HepG2 (cell line): ENCODE data around the gene DLG3. TPM values are rescaled to one million over a fixed set of nuclear protein-coding genes. Genes with fewer than 3 reads are reported as not detected.

Experiments used
- MAFK ChIP-seq, 2 experiments: IDR thresholded peaks in 1 of 2; conservative IDR thresholded peaks in 1 of 2; 2 replicates each; pipeline ENCODE4 v1.6.1; 2011; ENCODE audit warnings: improper control_type of control experiment in 2 of 2, low read length in 2 of 2
- MAZ ChIP-seq, 2 experiments: sonication (generic) in 1 of 2; formaldehyde crosslinking in 1 of 2; IDR thresholded peaks; 2 replicates each; pipeline versions ENCODE4 v1.5.0 to v1.6.1; 2012 to 2020; ENCODE audit warnings: low read depth in 2 of 2, mild to moderate bottlenecking in 2 of 2, borderline replicate concordance in 1 of 2, improper control_type of control experiment in 1 of 2, low read length in 1 of 2, missing genetic modification reagents in 1 of 2, moderate library complexity in 1 of 2
- NFATC3 ChIP-seq: sonication (generic); formaldehyde crosslinking; IDR thresholded peaks from 2 replicates; pipeline ENCODE4 v1.5.1; 2020; ENCODE audit warnings: mild to moderate bottlenecking, missing genetic modification reagents
- RXRA ChIP-seq: sonication (generic); formaldehyde crosslinking; IDR thresholded peaks from 2 replicates; pipeline ENCODE4 v1.5.1; 2020; ENCODE audit warnings: missing genetic modification reagents
- SP1 ChIP-seq, 2 experiments: fragments of 450-650 bp in 1 of 2; sonication (generic) in 1 of 2; formaldehyde crosslinking in 1 of 2; IDR thresholded peaks; 2 replicates each; pipeline versions ENCODE4 v1.4.0 to v1.6.1; 2016 to 2020; ENCODE audit warnings: missing genetic modification reagents in 1 of 2
- ZNF180 ChIP-seq: sonication (generic); formaldehyde crosslinking; IDR thresholded peaks from 2 replicates; pipeline ENCODE4 v1.4.0; 2020; ENCODE audit warnings: low read depth, missing genetic modification reagents, borderline replicate concordance
- polyA plus RNA-seq, 8 experiments: library from polyadenylated mRNA; depleted of rRNA in 3 of 8; stranded (reverse) in 7 of 8; unstranded in 1 of 8; fragments of >200 nt; fragmentation: Illumina TruSeq in 4 of 8; extraction: Trizol in 4 of 8; gene quantifications; 2 replicates each; pipeline versions ENCODE4 v1.2.1 to v1.2.3, GENCODE V29; 2011 to 2016; ENCODE audit warnings: low read depth in 4 of 8, missing spikeins in 1 of 8, mixed read lengths in 1 of 8; ENCODE audit not compliant: insufficient read depth in 1 of 8
- total RNA-seq, 5 experiments: library from RNA; depleted of rRNA; stranded (reverse); fragments of >200 nt; fragmentation: Illumina TruSeq; extraction: Trizol; gene quantifications; 2 replicates each; pipeline ENCODE4 v1.2.3, GENCODE V29; 2016; ENCODE audit warnings: low read depth in 1 of 5
- TF ChIP-seq, protein P1 (sequence below): IDR thresholded peaks from 2 replicates; pipeline ENCODE4 v1.6.1; 2016; ENCODE audit warnings: missing compliant biosample characterization, missing genetic modification reagents, borderline replicate concordance
- TF ChIP-seq, protein P2 (sequence below): IDR thresholded peaks from 2 replicates; pipeline ENCODE4 v1.6.1; 2018; ENCODE audit warnings: missing genetic modification reagents
- TF ChIP-seq, protein P3 (sequence below): IDR thresholded peaks from 2 replicates; pipeline ENCODE4 v1.6.1; 2016; ENCODE audit warnings: low read depth, borderline replicate concordance
- TF ChIP-seq, protein P4 (sequence below): sonication (generic); formaldehyde crosslinking; IDR thresholded peaks from 2 replicates; pipeline ENCODE4 v1.4.0; 2020; ENCODE audit warnings: mild to moderate bottlenecking, missing genetic modification reagents
- TF ChIP-seq, protein P5 (sequence below): sonication (generic); formaldehyde crosslinking; IDR thresholded peaks from 2 replicates; pipeline ENCODE4 v1.5.0; 2020; ENCODE audit warnings: mild to moderate bottlenecking, missing genetic modification reagents, borderline replicate concordance
- TF ChIP-seq, protein P6 (sequence below): sonication (generic); formaldehyde crosslinking; IDR thresholded peaks from 2 replicates; pipeline ENCODE4 v1.4.0; 2020; ENCODE audit warnings: mild to moderate bottlenecking, low read depth, missing genetic modification reagents

Gene DLG3
- total and polyA plus RNA-seq, 2 of the 13 experiments (the other 11 are each of a cell fraction or from before 2014, with no cell fraction given): 9.9 to 19.4 TPM

DNA sequence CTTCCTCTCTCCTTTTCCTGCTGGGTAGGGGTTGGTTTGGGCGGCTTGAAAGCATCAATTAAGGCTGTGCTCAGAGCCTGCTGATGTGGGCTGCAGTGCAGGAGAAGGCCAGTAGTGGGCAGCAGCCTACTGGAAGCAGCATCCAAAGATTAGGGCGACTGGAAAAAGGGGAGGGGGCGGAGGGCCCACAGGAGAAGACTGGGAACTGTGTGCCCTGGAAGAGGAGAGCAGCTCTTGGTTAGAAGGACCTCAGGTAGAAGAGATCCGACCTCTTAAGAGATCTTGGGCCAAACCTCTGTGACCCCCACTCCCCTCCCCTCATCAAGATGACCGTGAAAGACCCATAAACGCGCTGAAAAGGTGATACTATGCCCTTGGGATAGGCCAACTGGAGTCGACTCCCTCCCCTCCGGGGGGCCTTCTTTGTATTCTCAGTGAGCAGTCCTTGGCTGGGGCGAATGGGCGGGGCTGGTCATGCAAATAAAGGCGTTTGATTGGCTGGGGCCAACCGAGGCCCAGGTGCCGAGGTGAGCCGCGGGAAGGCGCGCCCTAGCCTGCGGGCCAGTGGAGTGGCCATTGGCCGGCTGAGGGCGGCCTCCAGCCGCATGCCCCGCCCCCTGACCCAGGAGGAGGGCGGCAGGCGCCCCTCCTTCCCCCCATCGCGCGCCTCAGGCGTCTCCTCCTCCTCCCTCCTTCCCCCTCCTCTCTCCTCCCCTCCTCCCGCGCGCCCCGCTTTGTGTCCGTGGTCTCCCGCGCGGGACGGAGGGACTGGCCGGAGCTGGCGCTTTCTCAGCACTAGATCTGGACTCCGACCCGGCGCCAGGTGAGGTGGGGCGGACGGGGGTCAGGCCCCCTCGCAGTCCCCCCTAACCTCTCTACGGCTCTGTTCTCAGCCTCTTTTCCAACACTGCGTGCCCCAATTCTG is 10.1 kb downstream of the DLG3 start (continued):
- TF ChIP-seq MAZ (IDR thresholded peaks at IDR 0.05; ENCODE audit: borderline replicate concordance, low read depth, low read length) (peak; percentile 26; the same call in 1 of the 2 replicates), MAZ (CRISPR knock-in tag; IDR thresholded peaks at IDR 0.05; ENCODE audit: low read depth) (no peak), NFATC3 (CRISPR knock-in tag) (no peak), ZNF180 (CRISPR knock-in tag) (no peak), MAFK (conservative IDR thresholded peaks at IDR 0.05 in 1 of 2, IDR thresholded peaks at IDR 0.05 in 1 of 2; ENCODE audit: low read length in 2 of 2) (no peak), SP1 (IDR thresholded peaks at IDR 0.05) (no peak), SP1 (CRISPR knock-in tag; IDR thresholded peaks at IDR 0.05) (peak; percentile 24; the same call in 1 of the 2 replicates), RXRA (no peak)
- TF ChIP-seq, protein P1, sequence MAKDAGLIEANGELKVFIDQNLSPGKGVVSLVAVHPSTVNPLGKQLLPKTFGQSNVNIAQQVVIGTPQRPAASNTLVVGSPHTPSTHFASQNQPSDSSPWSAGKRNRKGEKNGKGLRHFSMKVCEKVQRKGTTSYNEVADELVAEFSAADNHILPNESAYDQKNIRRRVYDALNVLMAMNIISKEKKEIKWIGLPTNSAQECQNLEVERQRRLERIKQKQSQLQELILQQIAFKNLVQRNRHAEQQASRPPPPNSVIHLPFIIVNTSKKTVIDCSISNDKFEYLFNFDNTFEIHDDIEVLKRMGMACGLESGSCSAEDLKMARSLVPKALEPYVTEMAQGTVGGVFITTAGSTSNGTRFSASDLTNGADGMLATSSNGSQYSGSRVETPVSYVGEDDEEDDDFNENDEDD (CRISPR knock-in tag): 0 out of 2 replicates have a peak, but pooled peaks have one; percentile 38
- TF ChIP-seq, protein P2, sequence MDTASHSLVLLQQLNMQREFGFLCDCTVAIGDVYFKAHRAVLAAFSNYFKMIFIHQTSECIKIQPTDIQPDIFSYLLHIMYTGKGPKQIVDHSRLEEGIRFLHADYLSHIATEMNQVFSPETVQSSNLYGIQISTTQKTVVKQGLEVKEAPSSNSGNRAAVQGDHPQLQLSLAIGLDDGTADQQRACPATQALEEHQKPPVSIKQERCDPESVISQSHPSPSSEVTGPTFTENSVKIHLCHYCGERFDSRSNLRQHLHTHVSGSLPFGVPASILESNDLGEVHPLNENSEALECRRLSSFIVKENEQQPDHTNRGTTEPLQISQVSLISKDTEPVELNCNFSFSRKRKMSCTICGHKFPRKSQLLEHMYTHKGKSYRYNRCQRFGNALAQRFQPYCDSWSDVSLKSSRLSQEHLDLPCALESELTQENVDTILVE (CRISPR knock-in tag): no peak
- TF ChIP-seq, protein P3, sequence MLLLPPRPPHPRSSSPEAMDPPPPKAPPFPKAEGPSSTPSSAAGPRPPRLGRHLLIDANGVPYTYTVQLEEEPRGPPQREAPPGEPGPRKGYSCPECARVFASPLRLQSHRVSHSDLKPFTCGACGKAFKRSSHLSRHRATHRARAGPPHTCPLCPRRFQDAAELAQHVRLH (CRISPR knock-in tag): no peak
- TF ChIP-seq, protein P4, sequence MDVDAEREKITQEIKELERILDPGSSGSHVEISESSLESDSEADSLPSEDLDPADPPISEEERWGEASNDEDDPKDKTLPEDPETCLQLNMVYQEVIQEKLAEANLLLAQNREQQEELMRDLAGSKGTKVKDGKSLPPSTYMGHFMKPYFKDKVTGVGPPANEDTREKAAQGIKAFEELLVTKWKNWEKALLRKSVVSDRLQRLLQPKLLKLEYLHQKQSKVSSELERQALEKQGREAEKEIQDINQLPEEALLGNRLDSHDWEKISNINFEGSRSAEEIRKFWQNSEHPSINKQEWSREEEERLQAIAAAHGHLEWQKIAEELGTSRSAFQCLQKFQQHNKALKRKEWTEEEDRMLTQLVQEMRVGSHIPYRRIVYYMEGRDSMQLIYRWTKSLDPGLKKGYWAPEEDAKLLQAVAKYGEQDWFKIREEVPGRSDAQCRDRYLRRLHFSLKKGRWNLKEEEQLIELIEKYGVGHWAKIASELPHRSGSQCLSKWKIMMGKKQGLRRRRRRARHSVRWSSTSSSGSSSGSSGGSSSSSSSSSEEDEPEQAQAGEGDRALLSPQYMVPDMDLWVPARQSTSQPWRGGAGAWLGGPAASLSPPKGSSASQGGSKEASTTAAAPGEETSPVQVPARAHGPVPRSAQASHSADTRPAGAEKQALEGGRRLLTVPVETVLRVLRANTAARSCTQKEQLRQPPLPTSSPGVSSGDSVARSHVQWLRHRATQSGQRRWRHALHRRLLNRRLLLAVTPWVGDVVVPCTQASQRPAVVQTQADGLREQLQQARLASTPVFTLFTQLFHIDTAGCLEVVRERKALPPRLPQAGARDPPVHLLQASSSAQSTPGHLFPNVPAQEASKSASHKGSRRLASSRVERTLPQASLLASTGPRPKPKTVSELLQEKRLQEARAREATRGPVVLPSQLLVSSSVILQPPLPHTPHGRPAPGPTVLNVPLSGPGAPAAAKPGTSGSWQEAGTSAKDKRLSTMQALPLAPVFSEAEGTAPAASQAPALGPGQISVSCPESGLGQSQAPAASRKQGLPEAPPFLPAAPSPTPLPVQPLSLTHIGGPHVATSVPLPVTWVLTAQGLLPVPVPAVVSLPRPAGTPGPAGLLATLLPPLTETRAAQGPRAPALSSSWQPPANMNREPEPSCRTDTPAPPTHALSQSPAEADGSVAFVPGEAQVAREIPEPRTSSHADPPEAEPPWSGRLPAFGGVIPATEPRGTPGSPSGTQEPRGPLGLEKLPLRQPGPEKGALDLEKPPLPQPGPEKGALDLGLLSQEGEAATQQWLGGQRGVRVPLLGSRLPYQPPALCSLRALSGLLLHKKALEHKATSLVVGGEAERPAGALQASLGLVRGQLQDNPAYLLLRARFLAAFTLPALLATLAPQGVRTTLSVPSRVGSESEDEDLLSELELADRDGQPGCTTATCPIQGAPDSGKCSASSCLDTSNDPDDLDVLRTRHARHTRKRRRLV (CRISPR knock-in tag): no peak
- TF ChIP-seq, protein P5, sequence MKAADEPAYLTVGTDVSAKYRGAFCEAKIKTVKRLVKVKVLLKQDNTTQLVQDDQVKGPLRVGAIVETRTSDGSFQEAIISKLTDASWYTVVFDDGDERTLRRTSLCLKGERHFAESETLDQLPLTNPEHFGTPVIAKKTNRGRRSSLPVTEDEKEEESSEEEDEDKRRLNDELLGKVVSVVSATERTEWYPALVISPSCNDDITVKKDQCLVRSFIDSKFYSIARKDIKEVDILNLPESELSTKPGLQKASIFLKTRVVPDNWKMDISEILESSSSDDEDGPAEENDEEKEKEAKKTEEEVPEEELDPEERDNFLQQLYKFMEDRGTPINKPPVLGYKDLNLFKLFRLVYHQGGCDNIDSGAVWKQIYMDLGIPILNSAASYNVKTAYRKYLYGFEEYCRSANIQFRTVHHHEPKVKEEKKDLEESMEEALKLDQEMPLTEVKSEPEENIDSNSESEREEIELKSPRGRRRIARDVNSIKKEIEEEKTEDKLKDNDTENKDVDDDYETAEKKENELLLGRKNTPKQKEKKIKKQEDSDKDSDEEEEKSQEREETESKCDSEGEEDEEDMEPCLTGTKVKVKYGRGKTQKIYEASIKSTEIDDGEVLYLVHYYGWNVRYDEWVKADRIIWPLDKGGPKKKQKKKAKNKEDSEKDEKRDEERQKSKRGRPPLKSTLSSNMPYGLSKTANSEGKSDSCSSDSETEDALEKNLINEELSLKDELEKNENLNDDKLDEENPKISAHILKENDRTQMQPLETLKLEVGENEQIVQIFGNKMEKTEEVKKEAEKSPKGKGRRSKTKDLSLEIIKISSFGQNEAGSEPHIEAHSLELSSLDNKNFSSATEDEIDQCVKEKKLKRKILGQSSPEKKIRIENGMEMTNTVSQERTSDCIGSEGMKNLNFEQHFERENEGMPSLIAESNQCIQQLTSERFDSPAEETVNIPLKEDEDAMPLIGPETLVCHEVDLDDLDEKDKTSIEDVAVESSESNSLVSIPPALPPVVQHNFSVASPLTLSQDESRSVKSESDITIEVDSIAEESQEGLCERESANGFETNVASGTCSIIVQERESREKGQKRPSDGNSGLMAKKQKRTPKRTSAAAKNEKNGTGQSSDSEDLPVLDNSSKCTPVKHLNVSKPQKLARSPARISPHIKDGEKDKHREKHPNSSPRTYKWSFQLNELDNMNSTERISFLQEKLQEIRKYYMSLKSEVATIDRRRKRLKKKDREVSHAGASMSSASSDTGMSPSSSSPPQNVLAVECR (CRISPR knock-in tag): peak; percentile 19; the same call in 1 of the 2 replicates
- TF ChIP-seq, protein P6, sequence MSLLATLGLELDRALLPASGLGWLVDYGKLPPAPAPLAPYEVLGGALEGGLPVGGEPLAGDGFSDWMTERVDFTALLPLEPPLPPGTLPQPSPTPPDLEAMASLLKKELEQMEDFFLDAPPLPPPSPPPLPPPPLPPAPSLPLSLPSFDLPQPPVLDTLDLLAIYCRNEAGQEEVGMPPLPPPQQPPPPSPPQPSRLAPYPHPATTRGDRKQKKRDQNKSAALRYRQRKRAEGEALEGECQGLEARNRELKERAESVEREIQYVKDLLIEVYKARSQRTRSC: no peak
